Dedifferentiated amniotic fluid mesenchymal stem cell (primary cell): ENCODE data around the gene LYZL2.
"Not testable (repeated sequence)": the region's sequence is repeated elsewhere in the genome, so short reads cannot be mapped to it uniquely, and the experiment has no call there.

Experiments
- DNase-seq: peaks from one replicate; pipeline ENCODE4 v3.0.0-alpha.2; 2016; ENCODE audit errors: extremely low spot score

Gene LYZL2

DNA sequence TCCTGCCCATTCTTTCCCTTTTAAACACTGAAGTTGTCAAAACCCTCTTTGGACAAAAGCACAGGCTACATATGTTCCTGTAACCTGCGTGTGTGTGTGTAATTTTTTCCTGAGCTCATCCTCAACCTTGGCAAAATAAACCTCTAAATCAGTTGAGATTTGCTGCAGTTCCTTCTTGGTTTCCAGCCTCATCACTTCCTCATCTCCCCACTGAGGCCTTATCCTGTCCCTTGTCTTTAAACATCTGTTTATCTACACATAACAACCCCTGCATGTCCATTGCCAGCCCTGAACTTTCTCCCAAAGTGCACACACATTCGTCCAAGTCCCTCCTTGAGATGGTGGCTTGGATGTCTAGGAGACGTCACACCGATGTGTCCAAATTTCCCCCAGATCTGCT lies 35.5 kb downstream of the LYZL2 start:
- no peak for DNase-seq

DNA sequence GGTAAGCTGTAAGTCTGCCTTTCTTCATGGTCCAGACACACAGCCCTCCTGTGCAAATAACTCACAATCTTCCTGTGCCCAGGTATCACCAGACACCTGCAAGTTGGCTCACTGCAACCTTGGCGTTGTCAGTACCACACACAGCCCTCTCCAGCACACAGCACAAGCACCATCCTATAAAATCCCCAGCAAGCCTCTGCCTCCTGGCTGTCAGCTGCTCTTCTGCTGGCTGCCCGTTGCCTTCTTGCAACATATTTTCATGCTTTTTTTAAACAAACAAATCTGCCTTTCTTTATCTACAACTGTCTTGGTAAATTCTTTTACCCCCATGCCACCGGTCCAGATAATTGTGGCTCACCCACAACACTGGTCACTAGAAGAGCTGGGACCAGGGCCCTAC lies 36.8 kb downstream of the LYZL2 start:
- DNase-seq: not testable (repeated sequence)

DNA sequence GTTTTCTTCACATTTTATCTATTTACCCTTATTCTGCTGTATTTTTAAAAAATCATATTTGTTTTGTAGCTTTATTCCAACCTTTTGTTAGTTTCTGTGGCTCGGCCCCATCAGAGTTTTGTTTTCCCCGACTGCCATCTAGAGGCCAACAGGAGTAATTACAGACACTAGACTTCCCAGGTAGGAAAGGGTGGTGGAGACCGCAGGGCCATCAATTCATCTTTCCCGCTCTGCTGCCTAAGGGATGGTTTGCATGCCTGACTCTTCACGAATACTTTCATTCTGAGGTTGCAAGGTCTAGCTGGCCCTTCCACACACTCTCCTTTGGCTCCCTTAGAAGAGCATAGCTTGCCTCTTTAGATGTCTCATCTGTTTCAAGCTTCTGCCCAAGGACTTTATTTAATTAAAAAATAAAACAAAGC lies 38.3 kb downstream of the LYZL2 start:
- DNase-seq: peak; percentile 54

DNA sequence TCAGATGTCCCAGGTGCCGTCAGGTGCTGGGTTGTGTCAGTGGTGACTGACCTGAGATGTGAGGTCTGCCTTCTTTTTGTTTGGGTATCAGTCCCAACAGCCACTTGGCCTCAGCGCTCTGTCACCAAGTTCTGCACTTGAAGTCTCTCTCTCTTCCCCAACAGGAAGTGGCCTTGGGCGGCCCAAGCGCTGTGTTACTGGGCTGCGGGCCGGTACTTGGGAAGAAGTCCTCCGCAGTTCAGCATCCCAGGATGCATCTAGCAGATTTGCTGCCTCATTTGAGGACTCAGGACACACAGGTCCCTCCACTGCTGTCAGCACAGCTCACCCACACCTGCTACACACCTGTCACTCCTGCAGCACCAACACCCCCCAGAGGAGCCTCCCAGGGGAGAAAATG lies 40.1 kb downstream of the LYZL2 start:
- no peak for DNase-seq

DNA sequence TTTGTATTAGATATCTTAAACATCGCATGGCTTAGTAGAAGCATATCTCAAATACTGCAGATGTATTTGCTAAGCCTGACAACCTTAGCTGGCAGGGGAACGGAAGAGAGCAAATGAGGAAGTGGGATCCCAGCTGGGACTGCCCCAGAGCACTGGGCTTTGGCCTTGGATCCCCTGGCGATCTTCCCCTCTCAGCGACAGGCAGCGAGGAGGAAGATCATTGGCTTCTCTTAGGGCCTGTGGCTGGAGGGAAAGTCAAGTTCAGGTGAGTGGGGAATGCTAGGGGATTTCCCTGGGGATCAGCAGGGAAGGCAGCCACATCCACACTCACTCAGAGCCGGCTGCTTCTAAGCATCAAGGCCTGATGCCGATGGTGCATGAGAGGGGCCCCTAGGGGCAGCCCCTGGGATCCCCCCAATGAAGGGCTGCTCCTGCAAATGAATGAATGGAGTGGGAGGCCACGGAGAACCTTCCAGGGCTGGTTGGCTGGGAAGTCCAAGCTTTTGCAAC lies 42.0 kb downstream of the LYZL2 start:
- no peak for DNase-seq

DNA sequence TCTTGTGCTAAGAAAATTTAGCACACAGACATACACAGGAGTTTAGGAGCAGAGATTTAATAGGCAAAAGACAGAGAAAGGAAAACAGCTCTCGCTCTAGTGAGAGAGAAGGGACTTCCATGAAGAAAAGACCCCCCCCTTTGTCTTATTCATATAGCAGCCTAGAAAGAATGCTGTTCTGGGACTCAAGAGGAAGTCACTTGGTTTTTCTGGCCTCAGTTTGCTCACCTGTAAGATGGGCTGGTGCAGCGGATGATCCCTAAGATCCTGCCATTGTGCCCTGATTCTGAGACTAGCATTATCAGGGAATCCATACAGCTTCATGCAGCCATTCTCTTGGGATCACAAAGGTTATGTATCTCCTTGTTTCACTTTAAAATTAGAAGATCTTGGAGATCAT lies 42.7 kb downstream of the LYZL2 start:
- no peak for DNase-seq

DNA sequence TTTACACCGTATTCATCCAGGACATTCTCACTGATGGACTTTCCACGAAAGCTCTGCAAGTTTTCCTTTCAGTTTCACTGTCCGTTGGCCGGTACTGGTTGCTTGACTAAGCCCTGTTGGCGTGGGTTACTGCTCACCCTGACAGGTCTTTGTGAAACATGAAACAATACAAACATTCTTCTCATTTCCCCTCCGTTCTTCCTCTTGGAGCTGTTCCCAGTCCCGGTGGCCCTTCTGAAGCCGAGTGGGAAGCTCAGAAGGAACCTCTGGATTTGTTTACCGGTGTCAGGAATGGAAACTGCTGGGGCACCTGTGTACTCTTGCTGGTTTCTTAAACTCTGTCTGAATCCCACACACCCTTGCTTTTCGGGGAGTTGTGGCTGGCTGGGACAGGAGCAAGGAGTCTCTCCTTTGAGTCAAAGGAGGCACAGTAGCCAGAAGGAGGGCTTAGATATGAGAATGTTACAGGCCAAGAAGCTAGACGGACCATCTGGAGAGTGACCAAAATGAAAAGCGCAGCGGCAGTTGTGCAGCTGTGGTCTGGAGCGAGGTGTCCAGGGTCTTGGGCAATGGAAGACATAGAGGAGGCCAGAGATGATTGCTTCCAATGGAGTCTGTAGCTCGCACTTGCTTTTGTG lies 45.7 kb downstream of the LYZL2 start:
- DNase-seq: peak; percentile 68

DNA sequence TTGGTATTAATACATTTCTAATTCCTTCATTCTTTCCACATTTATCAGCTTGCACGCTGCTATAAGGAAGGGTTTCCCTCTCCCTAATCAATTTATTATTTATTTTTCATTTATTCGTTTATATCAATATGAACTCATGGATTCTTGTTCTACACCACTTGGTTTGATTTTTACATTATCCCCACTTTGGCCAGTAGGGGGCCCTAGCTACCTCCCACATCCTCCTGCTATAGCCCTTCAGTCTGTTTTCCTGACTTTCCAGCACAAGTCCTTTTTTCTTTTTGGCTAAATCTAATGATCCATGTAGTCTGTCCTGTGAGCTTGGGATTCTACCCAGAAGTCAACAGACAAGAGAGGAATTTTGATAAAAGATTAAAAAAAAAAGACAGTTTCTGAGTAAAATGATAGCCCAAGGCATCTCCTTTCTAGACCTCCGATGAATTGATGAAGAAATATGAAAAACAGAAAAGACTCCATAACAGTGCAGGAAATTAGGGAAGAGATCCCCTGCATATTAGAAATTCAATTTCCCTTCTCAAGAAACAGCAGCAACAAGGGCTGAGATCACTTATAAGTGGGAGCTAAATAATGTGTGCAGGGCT lies 47.7 kb downstream of the LYZL2 start:
- DNase-seq: no peak

DNA sequence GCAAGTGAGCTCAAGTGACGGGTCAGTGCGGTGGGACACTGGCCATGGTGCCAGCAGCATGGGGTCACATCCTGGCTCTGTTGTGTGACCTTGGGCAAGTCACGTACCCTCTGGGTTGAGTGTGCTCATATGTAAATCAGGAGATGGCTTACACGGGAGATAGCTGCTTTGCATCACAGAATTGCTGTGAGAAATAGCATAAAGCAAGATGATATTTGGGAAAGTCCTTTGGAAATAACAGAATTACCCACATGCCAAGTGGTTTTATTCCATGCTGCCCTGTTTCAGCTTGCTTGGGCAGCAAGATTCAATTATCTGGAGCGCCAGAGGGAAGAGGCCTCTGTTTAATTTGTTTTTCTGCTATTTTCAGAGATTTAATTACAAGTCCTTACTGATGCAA lies 48.9 kb downstream of the LYZL2 start:
- no peak for DNase-seq

DNA sequence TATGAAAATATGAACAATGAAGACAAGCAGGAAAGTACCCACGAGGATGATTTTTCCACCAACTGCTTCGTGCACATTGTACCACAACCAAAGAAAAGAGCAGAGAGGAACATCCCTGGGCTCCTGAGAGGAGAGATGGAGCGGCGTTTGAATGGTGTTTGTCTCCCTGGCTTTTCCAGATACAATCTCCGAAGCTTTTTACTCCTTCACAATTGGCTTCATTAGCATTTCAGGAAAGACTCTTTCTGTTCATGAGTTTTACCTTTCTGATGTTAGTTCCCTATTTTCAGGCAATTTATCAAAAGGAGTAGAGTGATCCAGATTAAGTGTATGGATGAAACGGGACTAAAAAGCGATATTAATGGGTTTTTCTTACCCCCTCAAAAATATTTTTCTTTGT lies 49.3 kb downstream of the LYZL2 start:
- no peak for DNase-seq

DNA sequence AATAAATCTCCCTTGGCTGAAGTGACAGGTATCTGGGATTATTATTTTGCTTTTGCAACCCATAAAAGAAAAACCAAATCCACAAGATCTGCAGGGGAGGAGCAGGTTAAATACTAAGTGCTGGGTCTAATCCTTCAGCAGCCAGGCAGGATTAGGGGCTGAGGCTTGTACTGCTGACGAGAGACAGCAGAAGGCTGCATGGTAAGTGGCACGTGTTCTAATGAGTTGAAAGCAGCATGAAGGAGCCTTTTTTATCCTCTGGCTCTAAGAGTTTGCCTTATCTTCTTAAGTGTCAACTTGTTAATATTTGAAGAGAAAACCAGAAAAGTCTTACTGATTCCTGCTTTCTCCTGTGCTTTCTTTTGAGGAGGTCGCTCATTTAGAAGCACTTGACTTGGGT lies 50.0 kb downstream of the LYZL2 start:
- DNase-seq: no peak

DNA sequence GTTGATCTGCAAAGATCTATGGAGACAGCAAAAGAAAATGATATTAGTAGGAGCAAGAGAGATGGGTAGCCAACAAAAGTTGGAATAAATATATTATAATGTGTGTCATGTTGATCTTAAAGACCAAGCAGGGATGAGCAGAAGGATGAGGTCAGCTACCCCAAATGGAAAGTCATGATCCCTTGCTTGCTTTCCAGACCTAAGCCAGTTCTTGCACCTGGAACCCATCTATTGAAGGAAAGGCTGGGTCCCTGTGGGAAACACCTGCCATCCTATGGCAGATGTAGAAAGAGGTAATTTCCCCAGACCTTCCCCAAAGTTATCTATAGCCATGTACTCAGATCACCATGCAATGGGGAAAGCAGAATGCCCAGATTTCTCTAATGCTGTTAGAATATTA lies 52.5 kb downstream of the LYZL2 start:
- no peak for DNase-seq

DNA sequence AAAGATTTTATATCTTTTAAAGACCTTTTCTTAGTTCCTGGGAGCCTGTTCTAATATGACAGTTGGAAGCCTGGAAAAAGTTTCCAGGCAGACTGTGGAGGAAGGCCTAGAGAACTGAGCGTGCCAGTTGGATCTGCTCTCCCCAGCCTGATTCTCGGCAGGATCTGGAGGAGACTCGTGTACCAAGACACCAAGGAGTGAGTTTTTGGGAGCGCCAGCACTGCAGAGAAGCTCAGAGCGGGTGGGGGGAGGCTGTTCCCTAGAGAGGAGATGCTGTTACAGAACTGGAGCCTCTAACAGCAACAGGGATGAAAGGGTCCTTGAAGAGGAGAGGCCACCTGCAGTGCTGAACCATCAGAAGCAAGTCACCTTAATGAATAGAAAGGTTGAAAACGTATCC lies 52.9 kb downstream of the LYZL2 start:
- no peak for DNase-seq

DNA sequence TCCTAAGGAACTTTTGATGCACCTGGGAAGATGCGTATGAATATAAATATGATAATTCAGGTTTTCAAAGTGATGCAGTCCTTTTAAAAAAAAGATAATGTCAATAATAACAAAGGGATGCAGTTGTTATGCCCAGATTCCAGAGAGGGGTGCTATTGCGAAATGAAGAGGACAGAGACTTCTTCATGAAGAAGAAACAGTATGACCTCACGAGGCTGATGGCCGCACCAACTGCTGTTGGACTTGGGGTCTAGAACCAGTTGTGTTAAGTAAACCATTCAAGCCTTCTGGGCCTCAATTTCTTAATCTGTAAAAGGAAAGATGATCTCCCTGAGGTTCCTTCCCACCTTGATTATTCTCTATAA lies 55.1 kb downstream of the LYZL2 start:
- no peak for DNase-seq

DNA sequence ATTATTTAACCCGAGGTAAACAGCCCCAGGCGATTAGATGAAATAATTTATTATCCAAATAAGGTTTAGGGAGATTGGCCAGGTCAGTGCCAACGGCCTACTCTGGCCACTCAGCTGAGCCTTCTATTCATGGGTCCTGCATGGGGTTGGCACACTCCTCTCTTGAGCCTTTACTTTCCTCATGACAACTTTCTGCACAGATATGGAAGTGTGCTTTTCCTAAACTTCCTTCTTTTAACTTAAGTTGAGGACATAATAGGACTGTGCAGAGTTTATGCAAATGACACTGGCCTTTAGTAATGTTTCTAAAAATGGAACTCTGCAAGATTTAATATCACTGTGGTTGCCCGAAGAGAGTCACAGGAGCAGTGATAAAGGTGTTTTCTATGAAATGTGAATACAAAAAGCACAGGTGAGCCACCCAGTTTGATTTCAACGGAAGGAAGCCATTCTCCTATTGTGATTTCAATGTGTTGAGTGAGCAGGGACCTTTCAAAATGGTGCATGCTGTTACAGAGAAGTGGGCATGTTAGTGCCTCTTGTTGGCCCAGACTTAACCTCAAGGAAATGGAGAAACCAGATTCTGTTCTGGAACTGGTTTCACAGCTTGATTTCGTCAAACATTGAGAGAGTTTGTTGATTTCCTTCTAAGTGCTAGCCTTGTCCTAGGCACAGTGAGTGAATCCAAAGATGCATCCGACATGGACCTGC lies 55.7 kb downstream of the LYZL2 start:
- no peak for DNase-seq

DNA sequence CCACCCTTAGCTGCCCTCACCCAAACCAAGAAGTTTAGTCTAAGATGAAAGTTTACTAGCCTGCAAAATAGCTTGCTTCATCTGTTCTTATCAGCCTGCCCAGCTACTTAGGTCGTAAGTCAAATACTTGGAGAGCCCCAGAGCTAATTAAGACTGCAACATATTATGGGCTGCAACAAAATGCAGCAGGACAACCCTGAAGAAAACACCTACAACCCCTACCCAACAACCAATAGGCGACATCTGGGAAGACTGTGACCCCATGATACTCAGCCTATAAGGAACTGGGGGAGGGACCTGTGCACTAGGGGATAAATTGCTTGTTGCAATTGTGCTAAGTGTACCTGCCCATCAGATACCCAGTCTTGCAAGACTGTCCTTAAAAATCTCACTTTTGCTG lies 64.1 kb downstream of the LYZL2 start:
- DNase-seq: no peak

DNA sequence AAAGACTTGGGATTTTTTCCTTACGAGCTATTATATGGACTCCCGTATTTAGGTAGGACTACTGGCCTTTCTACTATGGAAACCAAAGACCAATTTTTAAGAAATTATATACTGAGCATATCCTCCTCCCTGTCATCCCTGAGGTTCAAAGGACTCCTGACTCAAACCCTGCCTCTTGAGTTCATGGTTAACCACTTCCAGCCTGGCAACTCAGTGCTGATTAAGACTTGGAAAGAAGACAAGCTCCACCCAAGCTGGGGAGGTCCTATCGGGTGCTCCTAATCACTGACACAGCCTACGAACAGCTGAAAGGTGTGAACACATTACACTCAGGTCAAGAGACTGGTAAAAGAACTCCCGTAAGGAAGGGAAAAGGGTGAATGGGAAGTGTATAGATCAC lies 66.8 kb downstream of the LYZL2 start:
- DNase-seq: no peak
